ENCODE measurements around the gene C11orf68.

Gene C11orf68

DNA sequence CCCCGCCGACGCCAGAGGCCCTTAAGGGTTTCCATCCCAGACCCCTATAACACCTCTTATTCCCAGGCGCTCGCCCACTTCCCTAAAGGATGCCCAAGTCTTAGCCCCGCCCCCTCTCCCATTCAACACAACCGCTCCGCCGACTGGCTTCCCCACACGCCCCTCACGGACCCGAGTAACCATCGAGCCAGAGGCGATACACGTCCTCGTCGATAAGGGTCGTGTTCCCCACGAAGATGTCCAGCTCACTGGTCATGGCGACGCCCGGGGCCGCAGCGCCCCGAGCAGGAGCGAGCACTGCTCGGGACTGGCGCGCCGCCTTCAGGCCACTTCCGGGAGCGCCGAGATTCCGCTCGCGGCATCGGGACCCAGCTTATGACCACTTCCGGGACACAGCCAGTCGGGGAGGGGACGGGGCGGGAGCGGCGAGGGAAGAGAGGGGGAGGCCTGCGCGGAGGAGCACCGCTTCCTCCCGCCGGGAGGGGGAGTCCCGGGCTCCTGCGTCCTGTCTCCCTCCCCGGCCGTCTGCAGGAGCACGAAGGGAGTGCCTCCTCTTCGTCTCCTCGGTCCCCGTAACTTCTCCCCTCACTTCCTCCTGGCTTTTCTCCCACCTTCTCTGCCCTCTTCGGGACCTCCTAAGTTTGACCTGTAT is 30.6 kb downstream of the C11orf68 start, which contains the start of gene FIBP:
TSS of gene FIBP (minus strand) at position 309 of the 652 bp plus-strand sequence. CDS start at position 256, 53 bp downstream.
- DNase-seq: peak; percentile 97

GRCh38 chr11:65887723-65888162 is 31.1 kb downstream of the C11orf68 start:
- DNase-seq: no peak

DNA sequence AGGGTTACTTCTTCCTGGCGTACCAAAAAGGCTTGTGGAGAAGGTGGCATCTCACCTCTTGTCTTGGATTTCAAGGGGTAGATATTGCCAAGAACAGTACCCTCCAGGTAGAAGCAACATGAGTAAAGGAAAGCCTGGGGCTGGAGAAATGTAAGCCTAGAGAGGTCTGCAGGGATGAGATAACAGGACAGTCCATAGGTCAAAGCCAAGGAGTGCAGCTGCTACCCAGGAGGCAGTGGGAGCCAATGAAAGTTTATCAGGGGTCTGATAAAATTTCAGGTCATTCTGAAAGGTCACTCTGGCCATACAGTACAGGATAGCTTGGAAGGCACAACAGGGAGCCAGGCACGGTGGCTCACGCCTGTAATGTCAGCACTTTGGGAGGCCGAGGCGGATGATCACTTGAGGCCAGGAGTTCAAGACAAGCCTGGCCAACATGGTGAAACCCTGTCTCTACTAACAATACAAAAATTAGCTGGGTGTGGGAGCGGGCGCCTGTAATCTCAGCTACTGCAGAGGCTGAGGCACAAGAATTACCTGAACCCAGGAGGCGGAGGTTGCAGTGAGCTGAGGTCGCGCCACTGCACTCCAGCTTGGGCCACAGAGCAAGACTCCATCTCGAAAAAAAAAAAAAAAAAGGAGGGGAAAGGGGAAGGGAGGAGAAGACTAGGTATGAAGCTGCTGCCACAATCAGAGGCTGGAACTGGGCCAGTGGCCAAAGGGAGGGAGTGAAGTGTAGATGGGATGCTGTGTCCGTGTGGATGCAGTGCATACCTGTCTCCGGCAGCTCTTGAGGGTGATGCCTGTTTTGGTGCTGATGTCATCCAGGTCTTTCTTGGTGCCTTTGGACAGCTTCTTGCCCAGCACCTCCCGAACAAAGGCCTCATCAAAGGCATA is 31.8 kb downstream of the C11orf68 start:
- DNase-seq: no peak

- DNase-seq: no peak
Measured at GRCh38 chr11:65885808-65886536, 32.9 kb downstream of the C11orf68 start.

DNA sequence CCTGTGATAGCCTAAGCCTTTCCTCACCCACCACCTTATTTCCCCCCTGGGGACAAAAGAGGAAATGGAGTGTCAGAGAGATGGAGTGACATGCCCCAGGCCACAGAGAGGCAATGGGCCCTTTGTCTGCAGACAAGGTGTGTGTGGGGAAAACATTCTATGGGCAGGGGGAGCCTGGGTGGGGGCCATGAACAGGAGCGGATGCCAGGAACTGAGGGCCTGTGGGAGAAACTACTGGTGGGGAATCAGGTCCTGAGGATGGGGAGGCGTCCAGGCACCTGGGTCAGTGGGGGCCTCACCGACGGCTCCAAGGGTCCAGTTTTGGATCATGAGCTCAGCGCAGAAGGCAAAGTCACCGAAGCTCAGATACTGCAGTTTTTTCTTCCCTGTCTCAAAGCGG is 33.6 kb downstream of the C11orf68 start:
- DNase-seq: no peak

DNA sequence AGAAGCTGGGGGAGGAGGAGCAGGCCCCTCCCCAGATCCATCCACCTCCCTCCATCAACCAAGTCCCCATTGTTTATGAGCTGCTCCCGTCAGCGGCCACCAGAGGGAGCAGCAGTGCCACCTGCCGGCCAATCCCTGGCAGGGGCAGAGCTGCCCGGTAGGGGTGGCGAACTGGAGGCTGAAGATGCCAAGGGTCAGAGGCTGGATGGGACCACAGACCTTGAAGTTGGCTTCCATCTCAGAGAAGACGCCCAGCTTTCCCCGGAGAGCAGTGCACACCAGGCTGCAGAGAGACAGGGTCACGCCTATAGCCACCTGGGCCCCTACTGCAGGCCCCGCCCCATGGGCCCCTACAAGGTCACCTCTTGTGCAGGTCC is 34.2 kb downstream of the C11orf68 start:
- peak; percentile 92 for DNase-seq

DNA sequence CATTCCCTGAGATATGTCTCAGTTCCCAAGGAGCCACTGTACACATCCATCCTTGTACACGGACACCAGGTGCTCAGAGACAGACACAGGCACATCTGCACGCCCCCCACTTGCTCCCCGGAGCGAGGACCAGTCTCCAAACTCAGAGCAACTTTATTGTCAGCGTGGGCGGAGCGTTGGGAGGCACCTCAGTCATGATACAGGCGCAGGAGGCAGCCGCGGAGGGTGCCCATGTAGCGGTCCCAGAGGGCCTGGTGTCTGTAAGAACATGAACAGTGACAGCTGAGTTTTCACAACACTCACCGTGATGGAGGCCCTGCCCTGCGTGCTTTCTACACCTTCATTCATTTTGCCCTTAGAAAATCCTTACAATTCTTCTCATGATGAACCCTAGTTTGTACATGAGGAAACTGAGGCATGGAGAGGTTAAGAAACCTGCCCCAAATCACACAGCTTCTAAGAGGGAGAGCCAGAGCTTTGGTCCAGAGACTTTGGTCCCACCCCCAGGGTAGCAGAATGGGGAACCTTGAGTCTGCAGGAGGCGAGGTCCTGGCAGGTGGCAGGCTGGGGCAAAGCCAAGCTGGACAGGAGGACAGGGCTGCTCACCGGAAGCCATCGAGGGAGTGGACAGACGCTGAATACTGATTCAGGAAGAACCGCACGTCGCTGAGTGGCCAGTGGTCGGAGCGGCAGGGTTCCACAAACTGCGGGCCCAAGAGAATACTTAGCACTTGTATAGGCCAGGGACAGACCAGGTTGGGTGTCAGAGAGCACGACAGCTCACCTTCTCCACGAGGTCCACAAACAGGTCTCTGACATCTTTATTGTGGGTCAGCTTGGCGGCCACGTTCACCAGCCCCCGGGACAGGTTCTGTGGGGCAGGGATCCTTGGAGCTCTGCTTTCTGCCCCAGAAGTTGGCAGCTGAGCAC is 34.8 kb downstream of the C11orf68 start:
- DNase-seq: no peak

GRCh38 chr11:65883058-65883761 is 35.7 kb downstream of the C11orf68 start:
- DNase-seq: no peak

DNA sequence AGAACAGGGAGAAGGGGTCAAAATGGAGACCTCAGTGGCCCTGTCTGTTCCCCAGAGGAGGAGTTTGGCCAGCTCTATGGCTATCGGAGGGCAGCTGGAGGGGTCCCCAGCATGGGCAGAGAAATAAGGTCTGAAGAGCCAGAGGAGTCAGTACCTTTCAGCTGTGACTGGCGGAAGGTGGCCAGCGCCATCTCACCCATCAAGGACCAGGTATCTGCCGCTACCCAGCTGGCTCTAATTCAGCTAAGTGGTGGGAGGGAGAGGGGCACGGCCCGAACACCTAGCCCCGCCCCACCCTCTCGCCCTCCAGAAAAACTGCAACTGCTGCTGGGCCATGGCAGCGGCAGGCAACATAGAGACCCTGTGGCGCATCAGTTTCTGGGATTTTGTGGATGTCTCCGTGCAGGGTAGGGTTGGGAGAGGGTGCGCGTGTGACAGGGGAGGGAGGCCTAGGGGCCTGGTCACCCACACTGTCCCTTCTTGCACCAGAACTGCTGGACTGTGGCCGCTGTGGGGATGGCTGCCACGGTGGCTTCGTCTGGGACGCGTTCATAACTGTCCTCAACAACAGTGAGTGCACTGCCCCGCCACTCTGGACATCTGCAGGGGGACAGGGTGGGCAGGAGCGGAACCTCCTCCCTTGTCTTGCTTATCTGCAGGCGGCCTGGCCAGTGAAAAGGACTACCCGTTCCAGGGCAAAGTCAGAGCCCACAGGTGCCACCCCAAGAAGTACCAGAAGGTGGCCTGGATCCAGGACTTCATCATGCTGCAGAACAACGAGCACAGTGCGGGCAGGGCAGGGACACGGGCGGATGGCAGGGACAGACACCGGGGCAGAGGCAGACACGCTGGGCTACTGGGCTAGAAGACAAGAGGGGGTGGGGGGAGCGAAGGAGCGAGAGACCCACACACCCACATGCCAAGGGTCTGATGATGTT is 36.5 kb downstream of the C11orf68 start:
- DNase-seq: no peak

GRCh38 chr11:65880844-65881421 is 37.9 kb downstream of the C11orf68 start:
- DNase-seq: no peak

DNA sequence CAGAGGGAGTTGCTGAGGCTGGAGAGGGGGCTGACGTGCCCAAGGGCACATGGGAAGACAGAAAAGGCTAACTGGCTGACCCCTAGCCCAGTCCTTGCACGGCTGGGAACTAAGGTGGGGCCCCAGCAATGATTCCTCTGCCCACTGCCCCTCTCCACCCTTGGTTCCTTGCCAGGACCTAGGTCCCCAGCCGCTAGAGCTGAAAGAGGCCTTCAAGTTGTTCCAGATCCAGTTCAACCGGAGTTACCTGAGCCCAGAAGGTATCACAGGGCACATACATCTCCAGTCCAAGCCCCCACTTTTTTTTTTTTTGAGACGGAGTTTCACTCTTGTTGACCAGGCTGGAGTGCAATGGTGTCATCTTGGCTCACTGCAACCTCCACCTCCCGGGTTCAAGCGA is 38.8 kb downstream of the C11orf68 start:
- DNase-seq: no peak

GRCh38 chr11:65879617-65880016 is 39.2 kb downstream of the C11orf68 start, which contains the start of gene CTSW:
TSS of gene CTSW (plus strand) at chr11:65879837. CDS start at chr11:65879855, 18 bp downstream.
- peak; percentile 72 for DNase-seq

- peak; percentile 99 for DNase-seq
Measured at GRCh38 chr11:65873318-65874156, 45.3 kb downstream of the C11orf68 start.

DNA sequence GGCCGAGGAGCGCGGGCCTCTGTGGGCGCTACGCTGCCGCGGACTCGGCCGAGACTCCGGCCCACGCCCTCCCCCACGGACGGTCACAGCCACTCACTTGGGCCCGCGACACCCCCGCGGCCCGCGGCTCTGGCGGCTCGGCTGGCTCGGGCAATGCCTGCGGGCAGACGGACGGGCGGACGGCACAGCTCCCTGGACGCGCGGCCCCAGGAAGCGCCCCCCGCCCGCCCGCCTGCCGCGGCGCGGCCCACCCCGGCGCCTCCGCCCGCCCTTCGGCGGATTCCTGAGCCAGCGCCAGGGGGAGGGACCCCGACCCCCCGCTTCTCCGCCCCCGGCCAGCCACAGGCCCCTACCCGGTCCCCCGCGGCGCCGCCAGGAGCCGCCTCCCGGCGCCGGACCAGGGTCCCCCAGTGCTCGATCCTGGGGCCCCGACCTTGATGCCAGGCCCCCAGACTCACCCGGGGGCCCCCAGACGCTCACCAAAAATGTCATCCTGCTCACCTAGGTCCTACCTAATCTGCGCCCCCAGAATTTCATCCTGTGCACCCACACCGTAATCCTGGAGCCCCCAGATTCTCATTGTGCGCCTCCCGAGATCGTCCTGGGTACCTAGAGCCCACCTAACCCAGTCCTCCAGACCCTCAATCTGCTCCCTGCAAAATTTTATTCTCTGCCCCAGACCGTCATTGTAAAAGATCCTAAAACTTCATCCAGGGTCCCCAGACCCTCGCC is 46.1 kb downstream of the C11orf68 start, which contains the start of gene EFEMP2:
TSS of gene EFEMP2 (minus strand) at position 215 of the 732 bp plus-strand sequence. CDS start 446 bp downstream, outside the sequence.
- no peak for DNase-seq

DNA sequence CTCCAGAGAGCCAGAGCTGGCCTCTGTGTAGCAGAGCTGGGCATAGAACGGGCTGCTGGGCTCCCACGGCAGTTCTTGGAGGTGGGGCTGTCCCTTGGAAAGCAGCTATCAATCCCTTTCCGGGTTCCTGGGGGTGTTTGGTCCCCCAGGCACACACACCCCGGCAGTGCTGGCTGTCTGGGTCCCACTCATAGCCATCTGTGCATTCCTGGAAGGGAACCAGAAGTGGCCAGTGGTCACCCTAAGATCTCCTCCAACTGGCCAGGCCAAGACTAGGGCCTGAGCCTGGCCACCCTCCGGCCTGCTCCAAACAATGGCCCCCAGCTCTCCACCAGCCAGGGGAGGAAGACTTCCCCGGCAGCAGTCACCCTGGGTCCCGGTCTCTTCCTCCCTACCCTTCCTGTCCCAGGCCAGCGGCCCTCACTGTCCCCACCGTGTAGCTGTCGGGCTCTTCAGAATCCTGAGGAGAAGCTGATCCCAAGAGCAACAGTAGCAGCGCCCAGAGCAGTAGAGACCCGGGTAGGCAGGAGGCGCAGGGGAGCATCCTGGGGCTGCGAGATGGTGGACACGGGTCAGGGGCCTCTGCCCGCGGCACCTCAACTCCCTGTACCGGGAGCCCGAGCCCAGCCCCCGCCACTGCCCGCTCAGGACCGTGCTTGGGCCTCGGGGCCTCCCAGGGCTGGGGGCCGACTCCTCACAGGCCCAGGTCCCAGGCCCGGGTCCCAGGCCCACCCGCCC is 46.9 kb downstream of the C11orf68 start:
- no peak for DNase-seq

- DNase-seq: no peak
Measured at GRCh38 chr11:65870706-65871681, 47.9 kb downstream of the C11orf68 start.

All from activated CD8-positive, alpha-beta memory T cell treated with anti-CD3 and anti-CD28 coated beads, Interleukin-2, amount 50 U/mL, for 48 hours (primary cell).